ENCODE results near the gene CDK19.

The CDK19 gene

DNA sequence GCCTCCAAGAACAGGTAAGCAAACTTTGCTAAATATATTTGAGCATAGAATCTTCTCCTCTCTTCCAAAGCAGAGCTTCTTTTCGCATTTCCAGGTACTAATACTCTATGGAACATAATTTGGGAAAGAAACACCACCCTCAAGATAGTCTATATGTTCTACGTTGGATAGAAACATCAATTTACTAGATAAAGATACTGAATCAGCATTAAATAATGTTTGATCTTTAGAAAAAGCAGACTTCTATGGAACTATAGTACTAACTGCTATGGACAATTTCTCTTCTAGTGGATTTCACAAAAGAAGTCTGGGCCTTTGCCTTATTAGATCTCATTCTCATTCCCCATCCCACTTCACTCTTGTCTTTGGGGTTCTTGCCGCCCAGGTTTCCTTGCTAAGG is 103.0 kb downstream of the CDK19 start:
- no peaks in the 10 kb centered on the region for H3K9me3 ChIP-seq (ENCODE audit: control insufficient read depth, low read length)
- no peak overlapping the region for H3K23ac ChIP-seq (ENCODE audit: low read length in 2 of 2)
- no peak overlapping the region for H3K4me2 ChIP-seq (ENCODE audit: low read length, poor library complexity, severe bottlenecking)
- no peak overlapping the region for H3K14ac ChIP-seq (ENCODE audit: low read length in 2 of 2)
- no peak overlapping the region for H4K91ac ChIP-seq (ENCODE audit: low read length)
- H3K27me3 ChIP-seq (ENCODE audit: control insufficient read depth in 1 of 2, insufficient read depth in 1 of 2, low read length in 2 of 2): no peaks in the 10 kb centered on the region
- no peak for DNase-seq
- no peaks in the 10 kb centered on the region for H3K4me1 ChIP-seq (ENCODE audit: control insufficient read depth, insufficient read depth, low read depth, low read length)
- no peak overlapping the region for H2BK120ac ChIP-seq (ENCODE audit: low read depth, low read length)
- no peak overlapping the region for H2BK15ac ChIP-seq (ENCODE audit: low read depth, poor library complexity, severe bottlenecking)
- H3K27ac ChIP-seq (ENCODE audit: low read length, poor library complexity, severe bottlenecking): no peak overlapping the region
- H2AFZ ChIP-seq (ENCODE audit: low read depth, low read length): no peak overlapping the region
- H3K79me1 ChIP-seq (replicated peaks; ENCODE audit: low read length, poor library complexity, severe bottlenecking): peaks cover 5% of the 10 kb centered on the region
- H3K4ac ChIP-seq (ENCODE audit: low read depth in 1 of 2, low read length in 2 of 2): no peak overlapping the region
- H3K36me3 ChIP-seq (ENCODE audit: control insufficient read depth in 1 of 2, insufficient read depth in 2 of 2, low read depth in 1 of 2, low read length in 2 of 2): no peaks in the 10 kb centered on the region
- 91% methylated on average over 1 of the region's 3 CpGs for WGBS
- no peak overlapping the region for H3K4me3 ChIP-seq (ENCODE audit: insufficient read depth in 1 of 2, low read depth in 1 of 2, low read length in 2 of 2)
- H2BK5ac ChIP-seq (ENCODE audit: low read depth, low read length, poor library complexity, severe bottlenecking): no peak overlapping the region
- H3K18ac ChIP-seq (ENCODE audit: low read depth in 1 of 2, low read length in 2 of 2): no peak overlapping the region
- H2BK12ac ChIP-seq (ENCODE audit: low read length in 2 of 2): no peak overlapping the region
- H2AK5ac ChIP-seq (ENCODE audit: low read length, severe bottlenecking): no peak overlapping the region
- no peak overlapping the region for H3K9ac ChIP-seq (ENCODE audit: low read length)
- no peak overlapping the region for H4K8ac ChIP-seq (ENCODE audit: low read length)

GRCh38 chr6:110710115-110710514 is 105.2 kb downstream of the CDK19 start:
- Histone ChIP-seq H3K27me3 (ENCODE audit: control insufficient read depth in 1 of 2, insufficient read depth in 1 of 2, low read length in 2 of 2) (no peaks in the 10 kb centered on the region), H3K18ac (ENCODE audit: low read depth in 1 of 2, low read length in 2 of 2) (no peak overlapping the region), H3K4ac (ENCODE audit: low read depth in 1 of 2, low read length in 2 of 2) (no peak overlapping the region), H3K27ac (ENCODE audit: low read length, poor library complexity, severe bottlenecking) (no peak overlapping the region), H3K9ac (ENCODE audit: low read length) (no peak overlapping the region), H3K14ac (ENCODE audit: low read length in 2 of 2) (no peak overlapping the region), H4K8ac (ENCODE audit: low read length) (no peak overlapping the region), H4K91ac (ENCODE audit: low read length) (no peak overlapping the region), H2BK15ac (ENCODE audit: low read depth, poor library complexity, severe bottlenecking) (no peak overlapping the region), H3K4me2 (ENCODE audit: low read length, poor library complexity, severe bottlenecking) (no peak overlapping the region), H3K36me3 (ENCODE audit: control insufficient read depth in 1 of 2, insufficient read depth in 2 of 2, low read depth in 1 of 2, low read length in 2 of 2) (no peaks in the 10 kb centered on the region), H3K79me1 (replicated peaks; ENCODE audit: low read length, poor library complexity, severe bottlenecking) (peaks cover 9% of the 10 kb centered on the region), H2BK5ac (ENCODE audit: low read depth, low read length, poor library complexity, severe bottlenecking) (no peak overlapping the region), H2BK12ac (ENCODE audit: low read length in 2 of 2) (no peak overlapping the region), H3K4me1 (ENCODE audit: control insufficient read depth, insufficient read depth, low read depth, low read length) (no peaks in the 10 kb centered on the region), H2AFZ (ENCODE audit: low read depth, low read length) (no peak overlapping the region), H3K9me3 (ENCODE audit: control insufficient read depth, low read length) (no peaks in the 10 kb centered on the region), H2BK120ac (ENCODE audit: low read depth, low read length) (no peak overlapping the region), H2AK5ac (ENCODE audit: low read length, severe bottlenecking) (no peak overlapping the region), H3K4me3 (ENCODE audit: insufficient read depth in 1 of 2, low read depth in 1 of 2, low read length in 2 of 2) (no peak overlapping the region), H3K23ac (ENCODE audit: low read length in 2 of 2) (no peak overlapping the region)
- DNase-seq: no peak
- 89% methylated on average over 3 of the region's 3 CpGs for WGBS

- Histone ChIP-seq H3K4me1 (ENCODE audit: control insufficient read depth, insufficient read depth, low read depth, low read length) (no peaks in the 10 kb centered on the region), H4K8ac (ENCODE audit: low read length) (no peak overlapping the region)
- WGBS: 100% methylated on average over 2 of the region's 2 CpGs
Measured at GRCh38 chr6:110708295-110708950, 106.8 kb downstream of the CDK19 start.

GRCh38 chr6:110705543-110705942 is 109.7 kb downstream of the CDK19 start:
- Histone ChIP-seq H3K23ac (ENCODE audit: low read length in 2 of 2) (no peak overlapping the region), H2AFZ (ENCODE audit: low read depth, low read length) (no peak overlapping the region), H3K4ac (ENCODE audit: low read depth in 1 of 2, low read length in 2 of 2) (no peak overlapping the region), H3K4me1 (ENCODE audit: control insufficient read depth, insufficient read depth, low read depth, low read length) (no peaks in the 10 kb centered on the region), H2BK15ac (ENCODE audit: low read depth, poor library complexity, severe bottlenecking) (no peak overlapping the region), H3K9ac (ENCODE audit: low read length) (no peak overlapping the region), H3K36me3 (ENCODE audit: control insufficient read depth in 1 of 2, insufficient read depth in 2 of 2, low read depth in 1 of 2, low read length in 2 of 2) (no peaks in the 10 kb centered on the region), H4K91ac (ENCODE audit: low read length) (no peak overlapping the region), H3K27me3 (ENCODE audit: control insufficient read depth in 1 of 2, insufficient read depth in 1 of 2, low read length in 2 of 2) (no peaks in the 10 kb centered on the region), H2AK5ac (ENCODE audit: low read length, severe bottlenecking) (no peak overlapping the region), H3K18ac (ENCODE audit: low read depth in 1 of 2, low read length in 2 of 2) (no peak overlapping the region), H3K4me2 (ENCODE audit: low read length, poor library complexity, severe bottlenecking) (no peak overlapping the region), H2BK5ac (ENCODE audit: low read depth, low read length, poor library complexity, severe bottlenecking) (no peak overlapping the region), H2BK120ac (ENCODE audit: low read depth, low read length) (no peak overlapping the region), H3K4me3 (ENCODE audit: insufficient read depth in 1 of 2, low read depth in 1 of 2, low read length in 2 of 2) (no peak overlapping the region), H3K14ac (ENCODE audit: low read length in 2 of 2) (no peak overlapping the region), H3K79me1 (replicated peaks; ENCODE audit: low read length, poor library complexity, severe bottlenecking) (peaks cover 6% of the 10 kb centered on the region), H2BK12ac (ENCODE audit: low read length in 2 of 2) (no peak overlapping the region), H4K8ac (ENCODE audit: low read length) (no peak overlapping the region), H3K9me3 (ENCODE audit: control insufficient read depth, low read length) (no peaks in the 10 kb centered on the region), H3K27ac (ENCODE audit: low read length, poor library complexity, severe bottlenecking) (no peak overlapping the region)
- DNase-seq: no peak
- 100% methylated on average over 3 of the region's 5 CpGs for WGBS

More at GRCh38 chr6:110708295-110708950, 106.8 kb downstream of the CDK19 start:
- Histone ChIP-seq H4K91ac (ENCODE audit: low read length) (no peak overlapping the region), H3K4me3 (ENCODE audit: insufficient read depth in 1 of 2, low read depth in 1 of 2, low read length in 2 of 2) (no peak overlapping the region), H3K4me2 (ENCODE audit: low read length, poor library complexity, severe bottlenecking) (no peak overlapping the region), H3K27me3 (ENCODE audit: control insufficient read depth in 1 of 2, insufficient read depth in 1 of 2, low read length in 2 of 2) (no peaks in the 10 kb centered on the region), H2BK12ac (ENCODE audit: low read length in 2 of 2) (no peak overlapping the region), H3K9ac (ENCODE audit: low read length) (no peak overlapping the region), H2BK5ac (ENCODE audit: low read depth, low read length, poor library complexity, severe bottlenecking) (no peak overlapping the region), H3K4ac (ENCODE audit: low read depth in 1 of 2, low read length in 2 of 2) (no peak overlapping the region), H2BK15ac (ENCODE audit: low read depth, poor library complexity, severe bottlenecking) (no peak overlapping the region), H3K27ac (ENCODE audit: low read length, poor library complexity, severe bottlenecking) (no peak overlapping the region), H2BK120ac (ENCODE audit: low read depth, low read length) (no peak overlapping the region), H3K9me3 (ENCODE audit: control insufficient read depth, low read length) (no peaks in the 10 kb centered on the region), H3K18ac (ENCODE audit: low read depth in 1 of 2, low read length in 2 of 2) (no peak overlapping the region), H2AK5ac (ENCODE audit: low read length, severe bottlenecking) (no peak overlapping the region), H3K14ac (ENCODE audit: low read length in 2 of 2) (no peak overlapping the region), H3K36me3 (ENCODE audit: control insufficient read depth in 1 of 2, insufficient read depth in 2 of 2, low read depth in 1 of 2, low read length in 2 of 2) (no peaks in the 10 kb centered on the region), H2AFZ (ENCODE audit: low read depth, low read length) (no peak overlapping the region), H3K23ac (ENCODE audit: low read length in 2 of 2) (peak overlapping the region in 1 of 2 experiments; percentile 9), H3K79me1 (replicated peaks; ENCODE audit: low read length, poor library complexity, severe bottlenecking) (peaks cover 9% of the 10 kb centered on the region)
- DNase-seq: peak; percentile 43
